SK-N-MC (cell line): Measurements from ENCODE around the gene ALOX5.
"Not testable (repeated sequence)": the region's sequence is repeated elsewhere in the genome, so short reads cannot be mapped to it uniquely, and the experiment has no call there.

Experiments
- DNase-seq: peaks from one replicate; pipeline ENCODE4 v3.0.0-alpha.2; 2011; ENCODE audit warnings: low read depth, low spot score
- H3K27ac ChIP-seq: fragments of 200-600 bp; sonication (generic); 2 replicates; pipeline ENCODE4 v1.5.1; 2016; ENCODE audit warnings: mixed run types
- H3K36me3 ChIP-seq: fragments of 200-600 bp; sonication (generic); 2 replicates; pipeline ENCODE4 v1.6.1; 2017; ENCODE audit warnings: antibody characterized with exemption, low read length, mixed read lengths; ENCODE audit not compliant: insufficient read depth
- H3K4me3 ChIP-seq: fragments of 200-600 bp; sonication (generic); 2 replicates; pipeline ENCODE4 v1.5.1; 2016
- H3K9ac ChIP-seq: fragments of 200-600 bp; sonication (generic); 2 replicates; pipeline ENCODE4 v1.8.0; 2017; ENCODE audit warnings: mixed run types, mixed read lengths; ENCODE audit not compliant: insufficient read length
- H3K9me3 ChIP-seq: fragments of 200-600 bp; sonication (generic); 2 replicates; pipeline ENCODE4 v1.6.1; 2017; ENCODE audit warnings: low read depth, mild to moderate bottlenecking, antibody characterized with exemption, low read length, moderate library complexity, mixed read lengths
- EZH2 ChIP-seq: fragments of 200-600 bp; sonication (generic); IDR thresholded peaks from one replicate; pipeline ENCODE4 v1.6.1; 2017; ENCODE audit warnings: antibody characterized with exemption
- FOXP2 ChIP-seq: optimal IDR thresholded peaks from 2 replicates; pipeline ENCODE3; 2011; ENCODE audit warnings: mild to moderate bottlenecking, moderate library complexity; ENCODE audit not compliant: insufficient read depth; ENCODE audit errors: extremely low read length, control extremely low read depth
- POLR2AphosphoS5 ChIP-seq: IDR thresholded peaks from 2 replicates; pipeline ENCODE4 v1.6.1; 2012; ENCODE audit warnings: mild to moderate bottlenecking, low read depth, low read length, borderline replicate concordance

Gene ALOX5

DNA sequence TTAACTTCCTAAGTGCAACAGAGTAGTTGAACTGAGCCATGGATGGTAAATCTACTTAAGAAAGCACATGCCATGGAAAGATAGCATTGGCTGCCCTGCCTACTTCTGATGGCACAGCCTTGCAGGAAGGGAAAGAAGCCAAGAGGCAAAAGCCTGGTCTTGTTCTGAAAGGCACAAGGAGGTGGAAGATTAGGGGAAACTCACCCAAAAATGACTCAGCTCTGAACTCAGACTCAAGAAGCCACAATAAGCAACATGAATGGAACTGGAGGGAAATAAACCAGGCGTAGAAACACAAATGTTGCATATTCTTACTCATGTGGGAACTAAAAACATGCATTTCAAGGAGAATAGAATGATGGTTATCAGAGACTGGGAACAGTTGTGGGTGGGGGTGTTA is 20.8 kb upstream of the ALOX5 start:
- no peak overlapping the region for H3K27ac ChIP-seq
- TF ChIP-seq FOXP2 (no peak), EZH2 (no peak), POLR2AphosphoS5 (no peak)
- H3K36me3 ChIP-seq: no peaks in the 10 kb centered on the region
- H3K9me3 ChIP-seq: no peaks in the 10 kb centered on the region
- H3K4me3 ChIP-seq: no peak overlapping the region
- H3K9ac ChIP-seq: no peak overlapping the region
- DNase-seq: no peak

DNA sequence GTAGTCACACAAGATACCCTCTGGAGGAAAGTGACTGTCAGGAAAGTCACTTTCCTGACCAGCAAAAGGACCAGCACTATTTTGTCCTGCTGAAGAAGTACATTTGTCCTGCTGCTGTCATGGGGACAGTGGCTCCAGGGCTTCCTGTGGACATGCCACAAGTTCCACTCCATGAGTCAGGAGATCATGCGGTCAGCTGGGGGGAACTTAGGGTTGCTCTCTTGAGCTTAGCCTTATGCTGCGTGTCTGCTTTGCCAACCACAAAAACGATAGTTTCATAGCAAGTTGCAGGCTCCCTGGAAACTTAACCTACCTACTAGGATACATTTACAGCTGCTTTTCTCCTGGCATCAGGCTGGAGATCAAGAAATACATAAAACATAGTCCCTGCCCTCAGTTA is 19.8 kb upstream of the ALOX5 start:
- no peak overlapping the region for H3K27ac ChIP-seq
- H3K9ac ChIP-seq: no peak overlapping the region
- H3K4me3 ChIP-seq: no peak overlapping the region
- no peaks in the 10 kb centered on the region for H3K9me3 ChIP-seq
- DNase-seq: no peak
- H3K36me3 ChIP-seq: no peaks in the 10 kb centered on the region
- TF ChIP-seq POLR2AphosphoS5 (no peak), FOXP2 (no peak), EZH2 (no peak)

DNA sequence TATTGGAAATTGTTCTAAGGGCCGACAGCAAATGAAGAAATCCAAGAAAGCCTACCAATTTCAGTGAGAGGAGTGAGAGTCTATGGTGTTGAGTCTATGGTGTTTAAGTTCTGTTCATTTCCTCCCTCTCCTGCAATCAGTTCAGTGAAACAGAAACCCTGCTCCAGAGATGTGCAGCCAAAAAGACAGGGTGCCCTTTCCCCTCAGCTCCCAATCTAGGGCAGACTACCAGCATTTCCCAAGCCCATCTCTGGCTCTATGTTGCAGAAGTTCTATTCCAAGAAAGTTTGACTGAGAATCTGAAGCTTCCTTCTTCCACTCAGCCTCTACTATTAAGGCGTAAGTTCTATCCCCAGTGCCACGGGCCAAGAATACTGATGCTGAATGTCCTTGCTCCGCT is 18.5 kb upstream of the ALOX5 start:
- Histone ChIP-seq H3K9ac (no peak overlapping the region), H3K27ac (no peak overlapping the region), H3K4me3 (no peak overlapping the region), H3K36me3 (no peaks in the 10 kb centered on the region), H3K9me3 (no peaks in the 10 kb centered on the region)
- no peak for DNase-seq
- TF ChIP-seq POLR2AphosphoS5 (no peak), FOXP2 (no peak), EZH2 (no peak)

DNA sequence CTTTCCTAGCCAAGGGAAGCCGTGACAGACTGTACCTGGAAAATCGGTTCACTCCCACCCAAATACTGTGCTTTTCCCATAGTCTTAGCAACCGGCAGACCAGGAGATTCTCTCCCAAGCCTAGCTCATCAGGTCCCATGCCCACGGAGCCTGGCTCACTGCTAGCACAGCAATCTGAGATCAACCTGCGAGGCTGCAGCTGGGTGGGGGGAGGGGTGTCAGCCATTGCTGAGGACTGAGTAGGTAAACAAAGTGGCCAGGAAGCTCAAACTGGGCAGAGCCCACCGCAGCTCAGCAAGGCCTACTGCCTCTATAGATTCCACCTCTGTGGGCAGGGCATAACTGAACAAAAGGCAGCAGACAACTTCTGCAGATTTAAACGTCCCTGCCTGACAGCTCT is 15.1 kb upstream of the ALOX5 start:
- H3K9me3 ChIP-seq, H3K9ac ChIP-seq, H3K27ac ChIP-seq, DNase-seq, H3K36me3 ChIP-seq, H3K4me3 ChIP-seq: not testable (repeated sequence)

DNA sequence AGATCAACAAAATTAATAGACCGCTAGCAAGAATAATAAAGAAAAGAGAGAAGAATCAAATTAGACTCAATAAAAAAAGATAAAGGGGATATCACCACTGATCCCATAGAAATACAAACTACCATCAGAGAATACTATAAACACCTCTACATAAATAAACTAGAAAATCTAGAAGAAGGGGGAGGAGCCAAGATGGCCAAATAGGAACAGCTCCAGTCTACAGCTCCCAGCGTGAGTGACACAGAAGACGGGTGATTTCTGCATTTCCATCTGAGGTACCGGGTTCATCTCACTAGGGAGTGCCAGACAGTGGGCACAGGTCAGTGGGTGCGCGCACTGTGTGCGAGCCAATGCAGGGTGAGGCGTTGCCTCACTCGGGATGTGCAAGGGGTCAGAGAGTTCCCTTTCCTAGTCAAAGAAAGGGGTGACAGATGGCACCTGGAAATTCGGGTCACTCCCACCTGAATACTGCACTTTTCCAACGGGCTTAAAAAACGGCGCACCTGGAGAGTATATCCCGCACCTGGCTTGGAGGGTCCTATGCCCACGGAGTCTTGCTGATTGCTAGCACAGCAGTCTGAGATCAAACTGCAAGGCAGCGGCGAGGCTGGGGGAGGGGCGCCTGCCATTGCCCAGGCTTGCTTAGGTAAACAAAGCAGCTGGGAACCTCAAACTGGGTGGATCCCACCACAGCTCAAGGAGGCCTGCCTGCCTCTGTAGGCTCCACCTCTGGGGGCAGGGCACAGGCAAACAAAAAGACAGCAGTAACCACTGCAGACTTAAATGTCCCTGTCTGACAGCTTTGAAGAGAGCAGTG is 11.8 kb upstream of the ALOX5 start:
- H3K27ac ChIP-seq, H3K4me3 ChIP-seq, H3K9ac ChIP-seq, H3K9me3 ChIP-seq, H3K36me3 ChIP-seq, DNase-seq: not testable (repeated sequence)

DNA sequence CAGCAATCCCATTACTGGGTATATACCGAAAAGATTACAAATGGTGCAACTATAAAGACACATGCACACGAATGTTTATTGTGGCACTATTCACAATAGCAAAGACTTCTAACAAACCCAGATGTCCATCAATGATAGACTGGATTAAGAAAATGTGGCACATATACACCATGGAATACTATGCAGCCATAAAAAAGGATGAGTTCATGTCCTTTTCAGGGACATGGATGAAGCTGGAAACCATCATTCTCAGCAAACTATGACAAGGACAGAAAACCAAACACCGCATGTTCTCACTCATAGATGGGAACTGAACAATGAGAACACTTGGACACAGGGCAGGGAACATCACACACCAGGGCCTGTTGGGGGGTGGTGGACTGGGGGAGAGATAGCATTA is 6.4 kb upstream of the ALOX5 start:
- H3K9ac ChIP-seq, H3K27ac ChIP-seq, DNase-seq, H3K36me3 ChIP-seq, H3K4me3 ChIP-seq, H3K9me3 ChIP-seq: not testable (repeated sequence)

DNA sequence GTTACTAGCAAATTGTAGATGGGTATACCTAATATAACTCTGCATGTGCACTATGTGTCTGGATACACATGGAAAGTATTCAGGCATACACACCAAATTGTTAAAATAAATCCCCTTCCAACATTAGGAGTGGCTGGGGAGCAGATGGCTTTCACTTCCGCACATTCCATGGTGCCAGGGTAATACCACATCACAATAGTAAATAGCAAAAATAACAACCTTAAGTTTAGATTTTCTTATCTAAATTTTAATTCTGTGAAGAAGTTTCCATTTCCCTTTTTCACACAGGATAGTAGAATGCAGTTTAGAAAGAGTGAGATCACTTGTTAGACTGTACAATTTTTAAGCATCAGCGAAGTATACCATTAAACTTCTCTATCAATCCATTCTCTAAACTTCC is 5.8 kb upstream of the ALOX5 start:
- no peaks in the 10 kb centered on the region for H3K9me3 ChIP-seq
- H3K9ac ChIP-seq: no peak overlapping the region
- DNase-seq: no peak
- H3K27ac ChIP-seq: no peak overlapping the region
- no peaks in the 10 kb centered on the region for H3K36me3 ChIP-seq
- H3K4me3 ChIP-seq: no peak overlapping the region
- TF ChIP-seq FOXP2 (no peak), EZH2 (no peak), POLR2AphosphoS5 (no peak)

DNA sequence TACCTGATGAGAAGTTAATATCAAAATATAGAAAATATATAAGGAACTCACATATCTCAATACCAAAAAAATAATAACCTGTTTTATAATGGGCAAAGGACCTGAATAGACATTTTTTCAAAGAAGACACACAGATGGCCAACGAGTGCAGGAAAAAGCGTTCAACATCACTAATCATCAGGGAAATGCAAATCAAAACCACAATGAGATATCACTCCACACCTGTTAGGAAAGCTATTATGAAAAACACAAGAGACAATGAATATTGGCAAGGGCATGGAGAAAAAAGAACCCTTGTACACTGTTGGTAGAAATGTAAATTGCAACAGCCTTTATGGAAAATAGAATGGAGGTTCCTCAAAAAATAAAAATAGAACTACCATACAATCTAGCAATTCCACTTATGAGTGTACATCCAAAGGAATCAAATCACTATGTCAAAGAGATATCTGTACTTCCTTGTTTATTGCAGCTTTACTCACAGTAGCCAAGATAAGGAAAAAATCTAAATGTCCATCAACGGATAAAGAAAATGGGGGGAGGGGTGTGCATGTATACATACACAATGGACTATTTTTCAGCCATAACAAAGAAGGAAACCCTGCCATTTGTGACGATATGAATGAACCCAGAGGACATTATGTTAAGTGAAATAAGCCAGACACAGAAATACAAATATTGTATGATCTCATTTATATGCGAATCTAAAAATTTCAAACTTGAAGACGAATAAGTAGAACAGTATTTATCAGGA is 3.6 kb upstream of the ALOX5 start:
- Histone ChIP-seq H3K4me3 (no peak overlapping the region), H3K36me3 (no peaks in the 10 kb centered on the region), H3K27ac (no peak overlapping the region), H3K9me3 (no peaks in the 10 kb centered on the region), H3K9ac (no peak overlapping the region)
- no peak for DNase-seq
- TF ChIP-seq POLR2AphosphoS5 (no peak), FOXP2 (no peak), EZH2 (no peak)

DNA sequence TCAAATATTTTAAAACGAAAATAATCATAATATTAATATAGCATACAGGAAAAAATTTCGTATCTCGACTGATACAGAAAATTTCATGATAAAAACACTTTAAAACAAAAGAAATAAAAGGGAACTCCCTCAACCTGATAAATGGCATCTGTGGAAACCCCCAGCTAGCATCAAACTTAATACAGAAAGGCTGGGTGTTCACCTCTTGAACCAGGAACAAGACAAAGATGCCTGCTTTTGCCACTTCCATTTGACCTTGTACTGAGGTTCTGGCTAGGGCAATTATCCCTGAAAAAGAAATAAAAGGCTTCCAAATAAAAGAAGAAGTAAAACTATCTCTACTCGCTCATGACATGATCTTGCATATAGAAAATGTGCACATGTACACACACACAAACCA is 2.5 kb upstream of the ALOX5 start:
- no peaks in the 10 kb centered on the region for H3K36me3 ChIP-seq
- no peak for DNase-seq
- TF ChIP-seq EZH2 (no peak), POLR2AphosphoS5 (no peak), FOXP2 (no peak)
- no peak overlapping the region for H3K27ac ChIP-seq
- H3K9ac ChIP-seq: no peak overlapping the region
- no peak overlapping the region for H3K4me3 ChIP-seq
- no peaks in the 10 kb centered on the region for H3K9me3 ChIP-seq
